Psoas muscle (tissue), 8 donors: Measurements from ENCODE around the gene KCNJ5. TPM values are rescaled to one million over a fixed set of nuclear protein-coding genes. Genes with fewer than 3 reads are reported as not detected.

ENCODE experiments used
- ATAC-seq, 4 donors: fragments of 200-7000 bp; cut with Tn5 transposase; one replicate each; pipeline ENCODE4 v1.9.1; 2020; ENCODE audit warnings: moderate library complexity in 3 of 4, mild to moderate bottlenecking in 2 of 4
- DNase-seq, 2 donors: peaks; one replicate each; pipeline ENCODE4 v3.0.0-alpha.2; 2020
- H3K27ac ChIP-seq: fragments of 200-600 bp; one replicate; pipeline ENCODE4 v1.8.0; 2022
- H3K27me3 ChIP-seq, 3 donors: fragments of 200-600 bp in 1 of 3; one replicate each; pipeline versions ENCODE4 v1.6.1 to v1.8.0; 2013 to 2022; ENCODE audit warnings: low read length in 2 of 3, mild to moderate bottlenecking in 2 of 3, moderate library complexity in 1 of 3; ENCODE audit not compliant: insufficient read depth in 3 of 3
- H3K36me3 ChIP-seq, 2 donors: fragments of 200-600 bp in 1 of 2; one replicate each; pipeline versions ENCODE4 v1.6.1 to v1.8.0; 2013 to 2022; ENCODE audit warnings: low read depth in 1 of 2, mild to moderate bottlenecking in 1 of 2, moderate library complexity in 1 of 2; ENCODE audit not compliant: insufficient read depth in 1 of 2
- H3K4me1 ChIP-seq: fragments of 200-600 bp; one replicate; pipeline ENCODE4 v1.8.0; 2022
- H3K4me3 ChIP-seq: fragments of 200-600 bp; one replicate; pipeline ENCODE4 v1.8.0; 2022; ENCODE audit warnings: mild to moderate bottlenecking
- H3K9me3 ChIP-seq: fragments of 200-600 bp; one replicate; pipeline ENCODE4 v1.8.0; 2022
- CTCF ChIP-seq: fragments of 200-600 bp; IDR thresholded peaks from one replicate; pipeline ENCODE4 v1.8.0; 2022; ENCODE audit warnings: antibody characterized with exemption
- WGBS, 3 donors: extraction: QIAGEN DNeasy Blood & Tissue Kit; methylation state at CpG; one replicate each; pipeline versions ENCODE4 v1.1.6 to v1.1.7; 2013; 5-methylcytosine and 5-hydroxymethylcytosine counted together
- intact Hi-C, 2 donors: fragments of 100-400 bp; cut with DNase I; formaldehyde crosslinking; loops; one replicate each; pipeline versions ENCODE4 v1.11.0 to v1.14.2; 2022
- polyA plus RNA-seq, 3 donors: library from polyadenylated mRNA; stranded (reverse); fragments of 200-250 nt; gene quantifications; one replicate each; pipeline ENCODE4 v1.2.3, GENCODE V29; 2013
- total RNA-seq, 4 donors: library from RNA; stranded (reverse); fragmentation: NEBNext Ultra II Directional in 2 of 4; extraction: Animal tissue kit (Norgen Biotek cat#: 25700) in 2 of 4; gene quantifications; one replicate each; pipeline versions ENCODE4 v1.2.1 to v1.2.4, GENCODE V29; 2021 to 2023
- donor health status: healthy with polysubstance abuse.
- donor health status: DM: no; HTN: no; CAD: no; lungs with moderate emphysema.
- donor health status: Bipolar disorder and iron deficiency.
- donor health status: healthy.
- donor health status: DM: yes; HTN: yes; CAD: no.
- donor health status: DM: no; HTN: no; CAD: no.
- donor health status: DM: no; HTN: no; CAD: no.
- donor health status: DM: yes; HTN: yes; CAD: no.

KCNJ5 gene
- total and polyA plus RNA-seq, 7 donors: 0.01 to 0.46 (median 0.24) TPM

- 23 to 27% (median 26%) methylated on average over 9 of the region's 9 CpGs for WGBS, 3 donors
- Histone ChIP-seq H3K27me3 (peaks cover 0 to 49% (median 9%) of the 10 kb centered on the region in 3 donors), H3K36me3 (no peaks in the 10 kb centered on the region), H3K9me3 (no peaks in the 10 kb centered on the region), H3K27ac (no peak overlapping the region), H3K4me3 (peak overlapping the region; percentile 59), H3K4me1 (peaks cover 6% of the 10 kb centered on the region)
- TF ChIP-seq CTCF: no peak
- intact Hi-C loops: no loop called here
- DNase-seq: no peak
- no peak for ATAC-seq
Observed at GRCh38 chr11:128890216-128890542, 977 bp upstream of the KCNJ5 start.

GRCh38 chr11:128891913-128892398 lies 800 bp downstream of the KCNJ5 start:
- ATAC-seq (no peak), DNase-seq (no peak)
- 74 to 80% (median 80%) methylated on average over 6 of the region's 6 CpGs for WGBS, 3 donors
- Histone ChIP-seq H3K36me3 (no peaks in the 10 kb centered on the region), H3K27me3 (peaks cover 0 to 52% (median 9%) of the 10 kb centered on the region in 3 donors), H3K4me3 (peak overlapping the region; percentile 34), H3K4me1 (peaks cover 6% of the 10 kb centered on the region), H3K9me3 (no peaks in the 10 kb centered on the region), H3K27ac (no peak overlapping the region)
- TF ChIP-seq CTCF: no peak
- intact Hi-C loops: no loop called here

GRCh38 chr11:128892866-128893565 lies 1.9 kb downstream of the KCNJ5 start:
- no peak overlapping the region for H3K4me3 ChIP-seq
- intact Hi-C loops: no loop called here
- no peak for DNase-seq
- H3K36me3 ChIP-seq: no peaks in the 10 kb centered on the region
- 83 to 86% (median 86%) methylated on average over 4 of the region's 4 CpGs for WGBS, 3 donors
- ATAC-seq: no peak
- peaks cover 6% of the 10 kb centered on the region for H3K4me1 ChIP-seq
- peaks cover 0 to 49% (median 8%) of the 10 kb centered on the region in 3 donors for H3K27me3 ChIP-seq
- no peaks in the 10 kb centered on the region for H3K9me3 ChIP-seq
- TF ChIP-seq CTCF: no peak
- no peak overlapping the region for H3K27ac ChIP-seq

GRCh38 chr11:128893578-128894285 lies 2.6 kb downstream of the KCNJ5 start:
- Histone ChIP-seq H3K36me3 (no peaks in the 10 kb centered on the region), H3K9me3 (no peaks in the 10 kb centered on the region), H3K4me3 (no peak overlapping the region), H3K27ac (no peak overlapping the region), H3K27me3 (peaks cover 0 to 42% (median 5%) of the 10 kb centered on the region in 3 donors), H3K4me1 (peaks cover 6% of the 10 kb centered on the region)
- intact Hi-C loops: no loop called here
- ATAC-seq (no peak), DNase-seq (no peak)
- WGBS, 3 donors: 71 to 80% (median 72%) methylated on average over 9 of the region's 9 CpGs
- no peak for TF ChIP-seq CTCF
